Measurements from ENCODE around the gene SLC35F3. TPM values are rescaled to one million over a fixed set of nuclear protein-coding genes. Genes with fewer than 3 reads are reported as not detected.

The SLC35F3 gene
- polyA plus RNA-seq, 1 donor from 2014 or later: 13.9 TPM

DNA sequence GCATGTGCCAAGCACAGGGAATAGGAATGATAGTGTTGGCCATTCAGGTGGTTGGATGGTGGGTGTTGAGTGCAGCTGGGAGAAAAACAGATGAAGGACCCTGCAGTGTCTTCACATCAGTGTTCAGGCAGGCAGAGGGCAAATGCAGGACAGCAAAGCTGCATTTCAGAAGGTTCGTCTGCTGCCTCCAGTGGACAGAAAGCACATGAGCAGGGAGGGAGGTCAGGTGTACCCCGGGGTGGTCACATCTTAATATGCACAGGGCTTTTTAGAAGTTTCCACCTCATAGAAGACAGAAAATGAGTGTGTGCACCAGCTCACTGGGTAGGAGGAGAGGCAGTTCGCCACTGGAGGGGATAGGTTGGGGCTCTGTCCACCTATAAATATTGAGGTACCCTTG lies 184.9 kb downstream of the SLC35F3 start:
- H3K4me2 ChIP-seq (ENCODE audit: low read length): no peak overlapping the region
- H3F3A ChIP-seq (ENCODE audit: insufficient read depth, low read length, poor library complexity, severe bottlenecking): no peaks in the 10 kb centered on the region
- no peak overlapping the region for H3K27ac ChIP-seq (ENCODE audit: low read length)
- TF ChIP-seq EZH2 (IDR thresholded peaks at IDR 0.05; ENCODE audit: borderline replicate concordance, insufficient read depth, low read length, poor library complexity, severe bottlenecking) (no peak), TAF1 (IDR thresholded peaks at IDR 0.05; ENCODE audit: low read depth) (no peak), EP300 (conservative IDR thresholded peaks at IDR 0.05; ENCODE audit: poor library complexity, severe bottlenecking) (no peak), SMC3 (conservative IDR thresholded peaks at IDR 0.05; ENCODE audit: poor library complexity) (no peak), MXI1 (conservative IDR thresholded peaks at IDR 0.05; ENCODE audit: poor library complexity, severe bottlenecking) (no peak), POLR2AphosphoS5 (IDR thresholded peaks at IDR 0.05) (no peak), RAD21 (conservative IDR thresholded peaks at IDR 0.05) (no peak)
- TF ChIP-seq, protein P1, sequence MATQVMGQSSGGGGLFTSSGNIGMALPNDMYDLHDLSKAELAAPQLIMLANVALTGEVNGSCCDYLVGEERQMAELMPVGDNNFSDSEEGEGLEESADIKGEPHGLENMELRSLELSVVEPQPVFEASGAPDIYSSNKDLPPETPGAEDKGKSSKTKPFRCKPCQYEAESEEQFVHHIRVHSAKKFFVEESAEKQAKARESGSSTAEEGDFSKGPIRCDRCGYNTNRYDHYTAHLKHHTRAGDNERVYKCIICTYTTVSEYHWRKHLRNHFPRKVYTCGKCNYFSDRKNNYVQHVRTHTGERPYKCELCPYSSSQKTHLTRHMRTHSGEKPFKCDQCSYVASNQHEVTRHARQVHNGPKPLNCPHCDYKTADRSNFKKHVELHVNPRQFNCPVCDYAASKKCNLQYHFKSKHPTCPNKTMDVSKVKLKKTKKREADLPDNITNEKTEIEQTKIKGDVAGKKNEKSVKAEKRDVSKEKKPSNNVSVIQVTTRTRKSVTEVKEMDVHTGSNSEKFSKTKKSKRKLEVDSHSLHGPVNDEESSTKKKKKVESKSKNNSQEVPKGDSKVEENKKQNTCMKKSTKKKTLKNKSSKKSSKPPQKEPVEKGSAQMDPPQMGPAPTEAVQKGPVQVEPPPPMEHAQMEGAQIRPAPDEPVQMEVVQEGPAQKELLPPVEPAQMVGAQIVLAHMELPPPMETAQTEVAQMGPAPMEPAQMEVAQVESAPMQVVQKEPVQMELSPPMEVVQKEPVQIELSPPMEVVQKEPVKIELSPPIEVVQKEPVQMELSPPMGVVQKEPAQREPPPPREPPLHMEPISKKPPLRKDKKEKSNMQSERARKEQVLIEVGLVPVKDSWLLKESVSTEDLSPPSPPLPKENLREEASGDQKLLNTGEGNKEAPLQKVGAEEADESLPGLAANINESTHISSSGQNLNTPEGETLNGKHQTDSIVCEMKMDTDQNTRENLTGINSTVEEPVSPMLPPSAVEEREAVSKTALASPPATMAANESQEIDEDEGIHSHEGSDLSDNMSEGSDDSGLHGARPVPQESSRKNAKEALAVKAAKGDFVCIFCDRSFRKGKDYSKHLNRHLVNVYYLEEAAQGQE (IDR thresholded peaks at IDR 0.05; ENCODE audit: borderline replicate concordance): no peak
- TF ChIP-seq, protein P2, sequence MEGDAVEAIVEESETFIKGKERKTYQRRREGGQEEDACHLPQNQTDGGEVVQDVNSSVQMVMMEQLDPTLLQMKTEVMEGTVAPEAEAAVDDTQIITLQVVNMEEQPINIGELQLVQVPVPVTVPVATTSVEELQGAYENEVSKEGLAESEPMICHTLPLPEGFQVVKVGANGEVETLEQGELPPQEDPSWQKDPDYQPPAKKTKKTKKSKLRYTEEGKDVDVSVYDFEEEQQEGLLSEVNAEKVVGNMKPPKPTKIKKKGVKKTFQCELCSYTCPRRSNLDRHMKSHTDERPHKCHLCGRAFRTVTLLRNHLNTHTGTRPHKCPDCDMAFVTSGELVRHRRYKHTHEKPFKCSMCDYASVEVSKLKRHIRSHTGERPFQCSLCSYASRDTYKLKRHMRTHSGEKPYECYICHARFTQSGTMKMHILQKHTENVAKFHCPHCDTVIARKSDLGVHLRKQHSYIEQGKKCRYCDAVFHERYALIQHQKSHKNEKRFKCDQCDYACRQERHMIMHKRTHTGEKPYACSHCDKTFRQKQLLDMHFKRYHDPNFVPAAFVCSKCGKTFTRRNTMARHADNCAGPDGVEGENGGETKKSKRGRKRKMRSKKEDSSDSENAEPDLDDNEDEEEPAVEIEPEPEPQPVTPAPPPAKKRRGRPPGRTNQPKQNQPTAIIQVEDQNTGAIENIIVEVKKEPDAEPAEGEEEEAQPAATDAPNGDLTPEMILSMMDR (IDR thresholded peaks at IDR 0.05; ENCODE audit: poor library complexity, severe bottlenecking): no peak
- no peaks in the 10 kb centered on the region for H3K9me3 ChIP-seq (ENCODE audit: low read length)
- H4K20me1 ChIP-seq (ENCODE audit: insufficient read depth): no peaks in the 10 kb centered on the region
- H3K9me2 ChIP-seq (ENCODE audit: insufficient read depth, low read length): no peaks in the 10 kb centered on the region
- peaks cover 3% of the 10 kb centered on the region for H3K79me2 ChIP-seq (replicated peaks; ENCODE audit: insufficient read depth, low read length)
- no peaks in the 10 kb centered on the region for H3K36me3 ChIP-seq (ENCODE audit: insufficient read depth, low read length)
- H3K27me3 ChIP-seq (ENCODE audit: insufficient read depth, low read depth, low read length): no peaks in the 10 kb centered on the region
- no peak overlapping the region for H3K9ac ChIP-seq (ENCODE audit: low read length)
- H2AFZ ChIP-seq (ENCODE audit: low read depth, low read length): no peak overlapping the region
- no peak overlapping the region for H3K4me3 ChIP-seq (ENCODE audit: low read length)

DNA sequence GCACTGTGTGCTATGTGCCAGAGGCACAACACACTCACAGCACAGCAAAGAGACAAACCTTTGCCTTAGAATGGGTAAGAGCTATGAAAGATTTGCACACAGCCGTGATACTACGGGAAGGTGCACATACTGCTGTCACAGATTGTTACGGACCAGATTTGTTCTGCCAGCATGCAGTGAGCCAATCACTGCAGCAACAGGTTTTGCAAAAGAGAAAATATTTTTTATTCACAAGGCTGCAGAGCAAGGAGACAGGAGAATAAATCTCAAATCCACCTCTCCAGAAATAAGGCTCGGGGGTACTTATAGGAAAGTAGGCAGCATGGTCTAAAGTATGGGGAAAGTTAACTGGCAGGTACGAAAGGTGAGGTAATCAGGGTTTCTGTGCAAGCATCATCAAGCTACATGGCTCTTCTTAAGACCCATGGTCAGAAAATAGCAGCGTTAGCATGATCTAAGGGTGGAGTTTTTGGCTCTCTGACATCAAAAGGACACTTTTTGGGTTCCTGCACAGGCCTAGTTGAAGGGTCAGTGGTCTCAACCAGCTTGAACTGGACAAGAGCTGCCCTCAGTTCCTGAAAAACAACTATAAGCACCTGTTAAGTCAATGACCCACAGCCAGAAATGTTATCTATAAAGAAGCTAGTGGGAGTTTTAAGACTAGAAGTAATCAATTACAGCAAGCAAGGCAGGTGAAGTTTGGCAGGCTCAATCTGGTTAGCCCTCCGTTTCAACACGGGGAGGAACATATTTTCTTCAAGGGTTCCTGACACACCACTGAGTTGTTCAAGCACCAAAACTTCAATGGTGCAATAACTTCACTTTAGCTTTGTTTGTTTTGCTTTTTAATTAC lies 186.0 kb downstream of the SLC35F3 start:
- H3F3A ChIP-seq (ENCODE audit: insufficient read depth, low read length, poor library complexity, severe bottlenecking): no peaks in the 10 kb centered on the region
- no peaks in the 10 kb centered on the region for H3K27me3 ChIP-seq (ENCODE audit: insufficient read depth, low read depth, low read length)
- H4K20me1 ChIP-seq (ENCODE audit: insufficient read depth): no peaks in the 10 kb centered on the region
- no peaks in the 10 kb centered on the region for H3K9me3 ChIP-seq (ENCODE audit: low read length)
- H3K9ac ChIP-seq (ENCODE audit: low read length): no peak overlapping the region
- TF ChIP-seq TAF1 (IDR thresholded peaks at IDR 0.05; ENCODE audit: low read depth): no peak
- TF ChIP-seq, protein P1 (IDR thresholded peaks at IDR 0.05; ENCODE audit: borderline replicate concordance): no peak
- TF ChIP-seq, protein P2 (IDR thresholded peaks at IDR 0.05; ENCODE audit: poor library complexity, severe bottlenecking): no peak
- TF ChIP-seq RAD21 (conservative IDR thresholded peaks at IDR 0.05): no peak
- TF ChIP-seq EZH2 (IDR thresholded peaks at IDR 0.05; ENCODE audit: borderline replicate concordance, insufficient read depth, low read length, poor library complexity, severe bottlenecking): no peak
- no peak for TF ChIP-seq POLR2AphosphoS5 (IDR thresholded peaks at IDR 0.05)
- TF ChIP-seq MXI1 (conservative IDR thresholded peaks at IDR 0.05; ENCODE audit: poor library complexity, severe bottlenecking): no peak
- TF ChIP-seq SMC3 (conservative IDR thresholded peaks at IDR 0.05; ENCODE audit: poor library complexity): no peak
- no peak for TF ChIP-seq EP300 (conservative IDR thresholded peaks at IDR 0.05; ENCODE audit: poor library complexity, severe bottlenecking)
- no peak overlapping the region for H3K27ac ChIP-seq (ENCODE audit: low read length)
- H3K9me2 ChIP-seq (ENCODE audit: insufficient read depth, low read length): no peaks in the 10 kb centered on the region
- H3K4me2 ChIP-seq (ENCODE audit: low read length): no peak overlapping the region
- no peaks in the 10 kb centered on the region for H3K36me3 ChIP-seq (ENCODE audit: insufficient read depth, low read length)
- H3K4me3 ChIP-seq (ENCODE audit: low read length): no peak overlapping the region
- no peak overlapping the region for H2AFZ ChIP-seq (ENCODE audit: low read depth, low read length)
- no peaks in the 10 kb centered on the region for H3K79me2 ChIP-seq (replicated peaks; ENCODE audit: insufficient read depth, low read length)
